DOHH2 (cell line): ENCODE measurements around the gene NOSIP.

Experiments used
- CTCF ChIP-seq: fragments of 200-600 bp; sonication (generic); IDR thresholded peaks from one replicate; pipeline ENCODE4 v1.5.1; 2014; ENCODE audit warnings: antibody characterized with exemption, mild to moderate bottlenecking, low read depth, low read length; ENCODE audit not compliant: poor library complexity, severe bottlenecking
- EZH2phosphoT487 ChIP-seq: fragments of 200-600 bp; sonication (generic); IDR thresholded peaks from 2 replicates; pipeline ENCODE4 v1.6.1; 2017; ENCODE audit warnings: borderline replicate concordance, mild to moderate bottlenecking, antibody characterized with exemption, low read length, moderate library complexity, mixed read lengths

GRCh38 chr19:49573009-49573408 lies 7.3 kb downstream of the NOSIP start:
- TF ChIP-seq CTCF: no peak
- TF ChIP-seq EZH2phosphoT487: no peak
